DND-41 (cell line): ENCODE data around the gene FOXP1.
A peak's percentile ranks its signal among the peaks of the same experiment; 100 is the strongest.

ENCODE experiments used
- ATAC-seq: fragments of 200-7000 bp; cut with Tn5 transposase; 3 replicates; pipeline ENCODE4 v1.9.1; 2021; ENCODE audit warnings: low read depth; ENCODE audit not compliant: insufficient read depth
- DNase-seq: peaks from one replicate; pipeline ENCODE4 v3.0.0-alpha.2; 2020
- H2AFZ ChIP-seq: 2 replicates; pipeline ENCODE4 v1.6.0; 2012; ENCODE audit warnings: low read depth, low read length
- H3K27ac ChIP-seq: 2 replicates; pipeline ENCODE4 v1.5.1; 2012; ENCODE audit warnings: low read length, inconsistent platforms
- H3K27me3 ChIP-seq: fragments of 200-600 bp; sonication (generic); 2 replicates; pipeline ENCODE4 v1.6.0; 2012; ENCODE audit warnings: low read length, mild to moderate bottlenecking, inconsistent platforms; ENCODE audit not compliant: insufficient read depth, poor library complexity
- H3K36me3 ChIP-seq: 2 replicates; pipeline ENCODE4 v1.5.1; 2012; ENCODE audit warnings: low read length, inconsistent platforms; ENCODE audit not compliant: insufficient read depth
- H3K4me1 ChIP-seq: 2 replicates; pipeline ENCODE4 v1.5.1; 2012; ENCODE audit warnings: mild to moderate bottlenecking, low read length; ENCODE audit not compliant: insufficient read depth
- H3K4me2 ChIP-seq: 2 replicates; pipeline ENCODE4 v1.6.0; 2012; ENCODE audit warnings: mild to moderate bottlenecking, moderate library complexity, low read length, inconsistent platforms; ENCODE audit not compliant: insufficient read depth
- H3K4me3 ChIP-seq, 2 experiments: fragments of 200-600 bp in 1 of 2; shearing (Covaris generic) in 1 of 2; 2 replicates each; pipeline ENCODE4 v1.5.1; 2012 to 2016; ENCODE audit warnings: inconsistent platforms in 2 of 2, low read length in 2 of 2, mild to moderate bottlenecking in 2 of 2, low read depth in 1 of 2, moderate library complexity in 1 of 2
- H3K79me2 ChIP-seq: 2 replicates; pipeline ENCODE4 v1.6.0; 2012; ENCODE audit warnings: low read length, inconsistent platforms; ENCODE audit not compliant: insufficient read depth
- H3K9ac ChIP-seq: 2 replicates; pipeline ENCODE4 v1.6.0; 2012; ENCODE audit warnings: low read depth, mild to moderate bottlenecking, inconsistent platforms, low read length, moderate library complexity
- H3K9me3 ChIP-seq: 2 replicates; pipeline ENCODE4 v1.5.1; 2012; ENCODE audit warnings: low read length, moderate library complexity, mild to moderate bottlenecking, inconsistent platforms; ENCODE audit not compliant: insufficient read depth, severe bottlenecking
- H4K20me1 ChIP-seq: 2 replicates; pipeline ENCODE4 v1.6.0; 2012; ENCODE audit warnings: low read length; ENCODE audit not compliant: insufficient read depth
- CTCF ChIP-seq: IDR thresholded peaks from 2 replicates; pipeline ENCODE4 v1.5.1; 2012; ENCODE audit warnings: borderline replicate concordance, low read length, moderate library complexity, mild to moderate bottlenecking; ENCODE audit not compliant: poor library complexity, severe bottlenecking; ENCODE audit errors: extremely low read depth
- EZH2 ChIP-seq: IDR thresholded peaks from 3 replicates; pipeline ENCODE4 v1.6.1; 2012; ENCODE audit warnings: borderline replicate concordance, low read depth, mild to moderate bottlenecking, moderate library complexity, low read length, inconsistent platforms; ENCODE audit not compliant: severe bottlenecking

The FOXP1 gene

DNA sequence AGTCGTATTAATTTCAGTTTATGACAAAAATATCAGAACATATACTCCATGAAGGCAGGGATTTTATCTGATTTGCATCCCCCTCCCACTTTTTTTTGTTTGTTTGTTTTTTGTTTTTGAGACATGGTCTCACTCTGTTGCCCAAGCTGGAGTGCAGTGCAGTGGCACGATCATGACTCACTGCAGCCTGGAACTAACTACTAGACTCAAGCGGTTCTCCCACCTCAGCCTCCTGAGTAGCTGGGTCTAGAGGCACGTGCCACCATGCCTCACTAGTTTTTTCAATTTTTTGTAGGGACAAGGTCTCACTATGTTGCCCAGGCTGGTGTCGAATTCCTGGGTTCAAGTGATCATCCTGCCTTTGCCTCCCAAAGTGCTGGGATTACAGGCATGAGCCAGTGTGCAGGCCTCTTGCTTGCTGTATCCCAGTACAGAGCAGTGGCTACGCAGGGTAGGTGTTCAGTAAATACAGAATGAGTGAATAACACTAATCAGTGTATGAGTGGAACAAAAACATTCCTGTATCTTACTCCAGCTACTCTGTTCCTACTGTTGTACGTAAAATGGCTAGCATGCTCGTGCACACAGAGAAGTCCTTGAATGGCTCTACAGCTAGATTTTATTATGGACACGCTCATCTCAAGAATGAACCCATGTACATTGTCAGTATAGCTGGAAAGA lies 272.4 kb downstream of the FOXP1 start:
- TF ChIP-seq CTCF (no peak), EZH2 (no peak)
- Histone ChIP-seq H3K4me2 (no peak overlapping the region), H3K9ac (no peak overlapping the region), H3K9me3 (no peaks in the 10 kb centered on the region), H3K4me3 (no peak overlapping the region), H3K27me3 (no peaks in the 10 kb centered on the region), H3K27ac (no peak overlapping the region), H3K4me1 (peaks cover 18% of the 10 kb centered on the region), H4K20me1 (peaks cover 5% of the 10 kb centered on the region; the same call in 1 of the 2 replicates), H3K79me2 (peaks cover 2% of the 10 kb centered on the region; the same call in 1 of the 2 replicates), H2AFZ (no peak overlapping the region), H3K36me3 (no peaks in the 10 kb centered on the region)
- ATAC-seq, result no peak
- no peak for DNase-seq

DNA sequence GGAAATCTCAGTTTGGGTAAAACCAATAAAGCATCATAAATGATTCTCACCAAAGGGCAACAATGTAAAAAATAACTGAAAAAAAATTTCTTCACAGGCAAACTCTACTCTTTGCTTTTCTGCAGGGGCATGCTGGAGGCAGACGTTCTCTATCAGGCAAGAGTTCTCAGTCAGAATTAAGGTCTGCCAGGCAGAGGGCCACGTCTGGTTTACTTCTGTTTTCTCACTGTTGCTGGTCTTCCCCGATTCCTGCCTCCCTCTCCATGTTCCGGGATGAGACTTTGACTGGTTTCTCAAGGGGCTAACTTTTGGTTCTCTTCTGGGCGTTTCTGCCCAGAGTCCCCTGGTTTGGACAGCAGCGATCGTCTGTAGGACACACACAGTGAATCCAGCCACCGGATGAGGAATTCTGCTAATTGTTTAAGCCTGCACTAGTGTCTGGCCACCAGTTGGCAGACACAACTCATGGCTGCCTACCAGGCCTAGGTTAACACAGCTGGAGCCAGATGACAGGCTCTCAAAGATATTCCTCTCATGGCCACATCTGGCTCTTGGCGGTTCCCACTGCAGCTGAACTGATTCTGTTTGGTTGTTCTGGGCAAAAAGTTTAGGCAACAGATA lies 273.1 kb downstream of the FOXP1 start:
- Histone ChIP-seq H3K27ac (no peak overlapping the region), H3K36me3 (no peaks in the 10 kb centered on the region), H3K9ac (no peak overlapping the region), H2AFZ (no peak overlapping the region), H3K4me1 (peaks cover 18% of the 10 kb centered on the region), H3K79me2 (peaks cover 2% of the 10 kb centered on the region; the same call in 1 of the 2 replicates), H3K4me3 (no peak overlapping the region), H3K9me3 (no peaks in the 10 kb centered on the region), H4K20me1 (peaks cover 3% of the 10 kb centered on the region; the same call in 1 of the 2 replicates), H3K4me2 (no peak overlapping the region), H3K27me3 (no peaks in the 10 kb centered on the region)
- no peak for DNase-seq
- no peak for TF ChIP-seq EZH2
- TF ChIP-seq CTCF, result no peak
- peak; percentile 41; the same call in 1 of the 3 replicates for ATAC-seq

- H3K27me3 ChIP-seq, result no peaks in the 10 kb centered on the region
- no peak for DNase-seq
Measured at GRCh38 chr3:71309886-71310285, 273.6 kb downstream of the FOXP1 start.

More at GRCh38 chr3:71309886-71310285, 273.6 kb downstream of the FOXP1 start:
- Histone ChIP-seq H3K9me3 (no peaks in the 10 kb centered on the region), H4K20me1 (peaks cover 3% of the 10 kb centered on the region; the same call in 1 of the 2 replicates), H3K79me2 (peaks cover 2% of the 10 kb centered on the region; the same call in 1 of the 2 replicates), H3K4me2 (no peak overlapping the region), H3K36me3 (no peaks in the 10 kb centered on the region), H3K4me1 (peaks cover 18% of the 10 kb centered on the region), H2AFZ (no peak overlapping the region), H3K4me3 (no peak overlapping the region), H3K27ac (no peak overlapping the region), H3K9ac (no peak overlapping the region)
- no peak for TF ChIP-seq EZH2
- no peak for TF ChIP-seq CTCF
- no peak for ATAC-seq
